CD4-positive, alpha-beta T cell (primary cell): ENCODE data around the gene MCHR1. TPM values are rescaled to one million over a fixed set of nuclear protein-coding genes. Genes with fewer than 3 reads are reported as not detected.

Experiments
- ATAC-seq: fragments of 200-7000 bp; cut with Tn5 transposase; one replicate; pipeline ENCODE4 v1.10.0; 2022; ENCODE audit warnings: mild to moderate bottlenecking; ENCODE audit not compliant: poor library complexity
- CTCF ChIA-PET: fragments of 350-600 bp; sonication (Branson Sonifier 250); formaldehyde crosslinking; loops from one replicate; lab custom pipeline; 2021; ENCODE audit warnings: antibody characterized with exemption, inconsistent platforms; lab: Charles Lee
- POLR2A ChIA-PET: fragments of 350-600 bp; sonication (Branson Sonifier 250); formaldehyde crosslinking; loops from one replicate; lab custom pipeline; 2021; ENCODE audit warnings: antibody characterized with exemption, inconsistent platforms; lab: Charles Lee
- DNase-seq, 14 experiments: peaks; one replicate each; pipeline ENCODE4 v3.0.0-alpha.2; 2013 to 2020; ENCODE audit warnings: mixed read lengths in 2 of 14
- H3K27ac ChIP-seq, 2 donors: one replicate each; pipeline versions ENCODE4 v1.5.1 to v1.7.0; 2013; ENCODE audit warnings: low read length in 2 of 2, low read depth in 1 of 2, mild to moderate bottlenecking in 1 of 2
- H3K27me3 ChIP-seq, 2 experiments: 1 replicate in 1 of 2; 2 replicates in 1 of 2; pipeline versions ENCODE4 v1.6.1 to v1.7.0; 2013; ENCODE audit warnings: low read length in 2 of 2, control low read depth in 1 of 2, mild to moderate bottlenecking in 1 of 2, moderate library complexity in 1 of 2; ENCODE audit not compliant: insufficient read depth in 2 of 2, control insufficient read depth in 1 of 2
- H3K36me3 ChIP-seq: one replicate; pipeline ENCODE4 v1.6.1; 2013; ENCODE audit warnings: low read length, control low read depth; ENCODE audit not compliant: insufficient read depth
- H3K4me1 ChIP-seq: one replicate; pipeline ENCODE4 v1.6.1; 2013; ENCODE audit warnings: low read length, control low read depth; ENCODE audit not compliant: insufficient read depth
- H3K4me3 ChIP-seq: one replicate; pipeline ENCODE4 v1.5.1; 2013; ENCODE audit warnings: mild to moderate bottlenecking, low read length, moderate library complexity
- H3K9me3 ChIP-seq, 2 experiments: 1 replicate in 1 of 2; 2 replicates in 1 of 2; pipeline versions ENCODE4 v1.6.1 to v1.7.0; 2013; ENCODE audit warnings: low read length in 2 of 2, mild to moderate bottlenecking in 2 of 2, control low read depth in 1 of 2, moderate library complexity in 1 of 2; ENCODE audit not compliant: control insufficient read depth in 1 of 2, insufficient read depth in 1 of 2
- H3K27ac Mint-ChIP-seq: one replicate; pipeline ENCODE4 v1.8.0; 2020; ENCODE audit warnings: mixed read lengths
- H3K27me3 Mint-ChIP-seq: one replicate; pipeline ENCODE4 v1.8.0; 2021; ENCODE audit warnings: mixed read lengths
- H3K36me3 Mint-ChIP-seq: one replicate; pipeline ENCODE4 v1.8.0; 2021; ENCODE audit warnings: low read depth, mixed read lengths
- H3K4me1 Mint-ChIP-seq: one replicate; pipeline ENCODE4 v1.8.0; 2021; ENCODE audit warnings: low read depth, mixed read lengths
- H3K4me3 Mint-ChIP-seq: one replicate; pipeline ENCODE4 v1.8.0; 2020; ENCODE audit warnings: mild to moderate bottlenecking, mixed read lengths
- H3K9me3 Mint-ChIP-seq: one replicate; pipeline ENCODE4 v1.8.0; 2020; ENCODE audit warnings: mixed read lengths
- intact Hi-C, 2 experiments: fragments of 100-400 bp; cut with DNase I in 1 of 2; cut with micrococcal nuclease in 1 of 2; formaldehyde crosslinking; loops; one replicate each; pipeline versions ENCODE4 v1.15.1 to v1.9.0; 2023 to 2025; cut with DNase I, micrococcal nuclease
- total RNA-seq, 174 experiments: library from RNA in 2 of 174; stranded (reverse) in 2 of 174; gene quantifications; one replicate each; pipeline ENCODE4 v1.2.3 and lab custom pipeline; 2021 to 2026
- TF ChIP-seq, protein P1 (sequence below): fragments of 200-600 bp; IDR thresholded peaks from one replicate; pipeline ENCODE4 v1.8.0; 2022; ENCODE audit warnings: antibody characterized with exemption, mild to moderate bottlenecking

Gene MCHR1
- total RNA-seq, 2 experiments from 2014 or later = not detected

DNA sequence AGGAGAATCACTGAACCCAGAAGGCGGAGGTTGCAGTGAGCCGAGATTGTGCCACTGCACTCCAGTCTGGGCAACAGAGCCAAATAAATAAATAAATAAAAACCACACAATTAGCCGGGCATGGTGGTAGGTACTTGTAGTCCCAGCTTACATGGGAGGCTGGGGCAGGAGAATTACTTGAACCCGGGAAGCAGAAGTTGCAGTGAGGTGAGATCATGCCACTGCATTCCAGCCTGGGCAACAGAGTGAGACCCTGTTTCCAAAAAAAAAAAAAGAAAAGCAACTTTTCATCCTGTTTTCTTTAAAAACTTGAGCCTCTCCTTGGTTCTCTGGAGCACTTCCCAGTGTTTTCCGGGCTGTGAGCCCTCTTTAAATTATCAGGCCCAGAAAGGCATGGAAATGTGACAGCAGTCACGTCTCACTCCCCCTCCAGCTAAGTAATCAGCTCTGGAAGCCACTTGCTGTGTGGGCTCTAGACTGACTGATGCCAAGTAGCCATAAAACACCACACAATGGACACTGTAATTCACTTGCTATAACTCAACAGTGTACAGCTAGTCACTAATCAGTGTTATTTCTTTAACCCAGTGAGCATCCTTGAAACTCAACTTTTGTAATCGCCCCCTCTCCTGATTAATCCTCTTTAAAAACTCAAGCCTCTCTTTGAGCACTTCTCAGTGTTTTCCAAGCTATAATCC, 13.0 kb upstream of the MCHR1 start:
- ChIA-PET CTCF (no interaction called here), POLR2A (no interaction called here)
- TF ChIP-seq, protein P1, sequence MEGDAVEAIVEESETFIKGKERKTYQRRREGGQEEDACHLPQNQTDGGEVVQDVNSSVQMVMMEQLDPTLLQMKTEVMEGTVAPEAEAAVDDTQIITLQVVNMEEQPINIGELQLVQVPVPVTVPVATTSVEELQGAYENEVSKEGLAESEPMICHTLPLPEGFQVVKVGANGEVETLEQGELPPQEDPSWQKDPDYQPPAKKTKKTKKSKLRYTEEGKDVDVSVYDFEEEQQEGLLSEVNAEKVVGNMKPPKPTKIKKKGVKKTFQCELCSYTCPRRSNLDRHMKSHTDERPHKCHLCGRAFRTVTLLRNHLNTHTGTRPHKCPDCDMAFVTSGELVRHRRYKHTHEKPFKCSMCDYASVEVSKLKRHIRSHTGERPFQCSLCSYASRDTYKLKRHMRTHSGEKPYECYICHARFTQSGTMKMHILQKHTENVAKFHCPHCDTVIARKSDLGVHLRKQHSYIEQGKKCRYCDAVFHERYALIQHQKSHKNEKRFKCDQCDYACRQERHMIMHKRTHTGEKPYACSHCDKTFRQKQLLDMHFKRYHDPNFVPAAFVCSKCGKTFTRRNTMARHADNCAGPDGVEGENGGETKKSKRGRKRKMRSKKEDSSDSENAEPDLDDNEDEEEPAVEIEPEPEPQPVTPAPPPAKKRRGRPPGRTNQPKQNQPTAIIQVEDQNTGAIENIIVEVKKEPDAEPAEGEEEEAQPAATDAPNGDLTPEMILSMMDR = no peak
- ATAC-seq (no peak), DNase-seq (no peak)
- Mint-ChIP-seq H3K9me3 (no peaks in the 10 kb centered on the region), H3K27me3 (no peaks in the 10 kb centered on the region), H3K36me3 (no peaks in the 10 kb centered on the region), H3K4me3 (no peak overlapping the region), H3K27ac (no peak overlapping the region), H3K4me1 (peaks cover 12% of the 10 kb centered on the region)
- intact Hi-C loops = no loop called here
- H3K27ac ChIP-seq = no peak overlapping the region
- no peak overlapping the region for H3K4me3 ChIP-seq
- peaks cover 4% of the 10 kb centered on the region for H3K4me1 ChIP-seq
- no peaks in the 10 kb centered on the region for H3K36me3 ChIP-seq
- H3K9me3 ChIP-seq = no peaks in the 10 kb centered on the region
- H3K27me3 ChIP-seq = no peaks in the 10 kb centered on the region

DNA sequence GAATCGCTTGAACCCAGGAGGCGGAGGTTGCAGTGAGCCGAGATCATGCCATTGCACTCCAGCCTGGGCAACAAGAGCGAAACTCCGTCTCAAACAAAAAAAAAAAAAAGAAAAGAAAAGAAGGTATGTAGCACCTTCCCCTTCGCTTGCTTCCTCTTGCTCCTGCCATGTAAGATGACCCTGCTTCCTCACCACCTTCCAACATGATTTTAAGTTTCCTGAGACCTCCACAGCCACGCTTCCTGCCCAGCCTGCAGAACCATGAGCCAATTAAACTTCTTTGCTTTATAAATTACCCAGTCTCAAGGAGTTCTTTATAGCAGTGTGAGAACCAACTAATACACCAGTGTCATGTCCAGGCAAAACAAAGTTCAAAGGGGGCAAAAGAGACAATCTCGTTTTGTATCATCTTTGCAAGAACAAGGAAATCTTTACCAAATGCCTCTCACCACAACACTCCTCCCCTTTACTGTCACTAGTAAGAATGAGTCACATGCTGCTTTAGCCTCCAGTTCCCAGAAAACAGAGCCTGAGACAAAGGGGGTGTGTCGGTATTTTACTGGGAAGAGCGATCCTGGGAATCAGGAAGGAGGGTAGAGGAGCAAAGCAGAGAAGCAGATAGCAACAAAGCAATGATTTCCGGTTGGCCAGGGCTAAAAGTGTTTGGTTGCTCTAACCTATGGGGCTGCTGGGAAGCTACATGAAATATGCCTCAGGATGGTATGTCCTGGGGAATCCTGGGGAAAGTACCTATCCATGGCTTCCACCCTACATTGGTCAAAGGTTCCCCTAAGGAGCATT, 10.5 kb upstream of the MCHR1 start:
- H3K4me1 ChIP-seq = peaks cover 4% of the 10 kb centered on the region
- no peak overlapping the region for H3K4me3 ChIP-seq
- no peaks in the 10 kb centered on the region for H3K9me3 ChIP-seq
- TF ChIP-seq, protein P1 = no peak
- intact Hi-C loops = no loop called here
- POLR2A ChIA-PET = no interaction called here
- Mint-ChIP-seq H3K4me3 (no peak overlapping the region), H3K4me1 (peaks cover 12% of the 10 kb centered on the region), H3K27me3 (no peaks in the 10 kb centered on the region), H3K27ac (no peak overlapping the region), H3K36me3 (no peaks in the 10 kb centered on the region), H3K9me3 (no peaks in the 10 kb centered on the region)
- CTCF ChIA-PET = no interaction called here
- H3K27ac ChIP-seq = no peak overlapping the region
- ATAC-seq = no peak
- DNase-seq = no peak
- no peaks in the 10 kb centered on the region for H3K27me3 ChIP-seq
- H3K36me3 ChIP-seq = no peaks in the 10 kb centered on the region

DNA sequence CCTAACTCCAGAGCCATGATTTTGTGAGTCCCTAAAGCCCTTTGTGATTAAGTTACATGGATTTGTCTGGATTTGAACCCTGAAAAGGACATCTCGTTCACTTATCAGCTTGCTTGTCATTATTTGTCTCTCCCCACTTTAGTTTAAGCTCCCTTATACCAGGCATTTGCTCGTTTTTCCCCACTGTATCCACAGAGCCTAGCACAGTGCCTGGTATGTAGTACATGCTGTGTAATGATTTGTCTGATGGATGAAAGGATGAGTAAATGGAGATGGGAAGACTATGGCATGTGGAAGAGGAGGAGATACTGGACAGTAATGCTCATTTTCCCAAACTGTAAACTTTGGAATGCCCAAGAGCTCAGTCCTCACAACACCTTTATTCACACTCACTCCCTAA, 9.2 kb upstream of the MCHR1 start:
- no peak overlapping the region for H3K4me3 ChIP-seq
- Mint-ChIP-seq H3K36me3 (no peaks in the 10 kb centered on the region), H3K4me3 (no peak overlapping the region), H3K9me3 (no peaks in the 10 kb centered on the region), H3K27ac (no peak overlapping the region), H3K4me1 (peaks cover 12% of the 10 kb centered on the region), H3K27me3 (no peaks in the 10 kb centered on the region)
- ChIA-PET POLR2A (interaction anchor here (0.8 kb wide), 1 partner anchor 13 kb away, joined by 5 read pairs; no protein-coding TSS in a partner anchor), CTCF (no interaction called here)
- DNase-seq = no peak
- H3K36me3 ChIP-seq = no peaks in the 10 kb centered on the region
- intact Hi-C loops = no loop called here
- H3K27me3 ChIP-seq = no peaks in the 10 kb centered on the region
- no peak for ATAC-seq
- H3K9me3 ChIP-seq = no peaks in the 10 kb centered on the region
- H3K4me1 ChIP-seq = peaks cover 4% of the 10 kb centered on the region
- TF ChIP-seq, protein P1 = no peak
- no peak overlapping the region for H3K27ac ChIP-seq
